K562 (cell line): ENCODE data around the gene PLAAT4. TPM values are rescaled to one million over a fixed set of nuclear protein-coding genes. Genes with fewer than 3 reads are reported as not detected.

Source experiments
- BRCA1 ChIP-seq, 2 experiments: fragments of 450-650 bp in 1 of 2; sonication (generic) in 1 of 2; formaldehyde crosslinking in 1 of 2; IDR thresholded peaks; 2 replicates each; pipeline versions ENCODE4 v1.5.0 to v1.6.1; 2017 to 2020; ENCODE audit warnings: mild to moderate bottlenecking in 1 of 2, missing genetic modification reagents in 1 of 2
- COPS2 ChIP-seq: fragments of 450-650 bp; conservative IDR thresholded peaks from 2 replicates; pipeline ENCODE4 v1.6.1; 2016; ENCODE audit warnings: mild to moderate bottlenecking, moderate library complexity
- CTBP1 ChIP-seq: fragments of 450-650 bp; IDR thresholded peaks from 2 replicates; pipeline ENCODE4 v1.6.1; 2016; ENCODE audit warnings: borderline replicate concordance
- HDAC1 ChIP-seq, 2 experiments: fragments of 450-650 bp; IDR thresholded peaks; 2 replicates each; pipeline ENCODE4 v1.6.1; 2016 to 2017; ENCODE audit warnings: inconsistent platforms in 1 of 2, mild to moderate bottlenecking in 1 of 2, moderate library complexity in 1 of 2
- HDAC6 ChIP-seq: IDR thresholded peaks from 2 replicates; pipeline ENCODE4 v1.6.1; 2012; ENCODE audit warnings: low read depth, mild to moderate bottlenecking, control low read depth, inconsistent platforms, low read length, moderate library complexity
- IRF9 ChIP-seq: fragments of 450-650 bp; IDR thresholded peaks from 2 replicates; pipeline ENCODE4 v1.6.1; 2016; ENCODE audit warnings: missing biosample characterization, missing genetic modification characterization
- KDM5B ChIP-seq: fragments of 200-600 bp; sonication (generic); IDR thresholded peaks from 2 replicates; pipeline ENCODE4 v1.6.1; 2012; ENCODE audit warnings: low read depth, mild to moderate bottlenecking, moderate library complexity, low read length, control low read depth, inconsistent platforms; ENCODE audit not compliant: insufficient replicate concordance
- L3MBTL2 ChIP-seq: fragments of 450-650 bp; IDR thresholded peaks from 2 replicates; pipeline ENCODE4 v1.6.1; 2016; ENCODE audit warnings: mild to moderate bottlenecking, moderate library complexity
- NELFE ChIP-seq: IDR thresholded peaks from 2 replicates; pipeline ENCODE4 v1.6.1; 2011; ENCODE audit warnings: mild to moderate bottlenecking; ENCODE audit not compliant: insufficient read depth, insufficient read length
- POLR3A ChIP-seq: IDR thresholded peaks from 2 replicates; pipeline ENCODE4 v1.6.1; 2011; ENCODE audit warnings: borderline replicate concordance, mild to moderate bottlenecking, moderate library complexity; ENCODE audit not compliant: insufficient read length, insufficient read depth; ENCODE audit errors: extremely low read depth
- PRDM10 ChIP-seq: fragments of 450-650 bp; IDR thresholded peaks from 2 replicates; pipeline ENCODE4 v1.6.1; 2018; ENCODE audit not compliant: partially characterized antibody
- PRMT5 ChIP-seq: sonication (generic); formaldehyde crosslinking; IDR thresholded peaks from 2 replicates; pipeline ENCODE4 v1.5.0; 2020; ENCODE audit warnings: missing genetic modification reagents
- TCF7L2 ChIP-seq: fragments of 150-350 bp; IDR thresholded peaks from 2 replicates; pipeline ENCODE4 v1.6.1; 2016; ENCODE audit warnings: low read depth, mild to moderate bottlenecking, low read length, moderate library complexity
- TEAD1 ChIP-seq, 2 experiments: fragments of 450-650 bp in 1 of 2; sonication (generic) in 1 of 2; formaldehyde crosslinking; IDR thresholded peaks; 2 replicates each; pipeline versions ENCODE4 v1.4.0 to v1.8.0; 2020 to 2022; ENCODE audit warnings: mild to moderate bottlenecking in 2 of 2, missing genetic modification reagents in 1 of 2
- THAP12 ChIP-seq: fragments of 250-450 bp; sonication (Bioruptor Pico); IDR thresholded peaks from 2 replicates; pipeline ENCODE4 v1.9.0; 2021; ENCODE audit warnings: mild to moderate bottlenecking, inconsistent platforms
- ZEB2 ChIP-seq: fragments of 450-650 bp; IDR thresholded peaks from 2 replicates; pipeline ENCODE4 v1.6.1; 2016
- ZHX1 ChIP-seq: fragments of 150-350 bp; conservative IDR thresholded peaks from 2 replicates; pipeline ENCODE4 v1.6.1; 2014; ENCODE audit warnings: low read length
- polyA plus RNA-seq, 8 experiments: library from polyadenylated mRNA; depleted of rRNA in 4 of 8; stranded (reverse) in 5 of 8; unstranded in 3 of 8; fragments of >200 nt; fragmentation: Nextera tagmentation in 2 of 8; fragmentation: Illumina TruSeq in 1 of 8; extraction: Ambion mirVana in 2 of 8; extraction: Trizol in 1 of 8; gene quantifications; 2 replicates each; pipeline versions ENCODE4 v1.2.1 to v1.2.3, GENCODE V29; 2011 to 2014; ENCODE audit warnings: inconsistent platforms in 1 of 8, missing spikeins in 1 of 8
- total RNA-seq, 7 experiments: library from RNA; depleted of rRNA in 6 of 7; stranded (reverse); fragments of >200 nt in 6 of 7; fragmentation: Illumina TruSeq in 2 of 7; extraction: Trizol in 2 of 7; gene quantifications; 2 replicates each; pipeline versions ENCODE4 v1.2.1 to v1.2.3, GENCODE V29; 2011 to 2021; ENCODE audit warnings: low replicate concordance in 1 of 7

Gene PLAAT4
- total and polyA plus RNA-seq, 9 of the 15 experiments (the other 6 are each of a cell fraction or from before 2014, with no cell fraction given): 0.54 to 3.0 (median 1.3) TPM; not detected in 1

- TF ChIP-seq PRDM10 (no peak), BRCA1 (IDR thresholded peaks at IDR 0.05) (no peak), BRCA1 (CRISPR knock-in tag; IDR thresholded peaks at IDR 0.05) (no peak), TEAD1 (CRISPR knock-in tag; IDR thresholded peaks at IDR 0.05) (0 out of 4 replicates have a peak, but pooled peaks of 1 of the 2 experiments have one; percentile 27), PRMT5 (no peak), CTBP1 (peak; percentile 72), THAP12 (no peak), IRF9 (tag) (no peak), HDAC6 (no peak), COPS2 (no peak), NELFE (no peak), L3MBTL2 (peak; percentile 75; the same call in 1 of the 2 replicates), HDAC1 (IDR thresholded peaks at IDR 0.05) (peak in 1 of 2 experiments; percentile 70; a peak in 3 of 4 replicates), ZEB2 (peak; percentile 86), POLR3A (no peak), KDM5B (no peak), ZHX1 (no peak), TCF7L2 (no peak)
These were observed 30.6 kb downstream of the PLAAT4 start (continued) for GRCh38 chr11:63567044-63567840.
